C4-2B (cell line): ENCODE measurements around the gene TK2.

ENCODE experiments used
- ZFX ChIP-seq: fragments of 450-650 bp; IDR thresholded peaks from 2 replicates; pipeline ENCODE4 v1.6.1; 2017
- TF ChIP-seq, protein P1 (sequence below): fragments of 450-650 bp; conservative IDR thresholded peaks from 2 replicates; pipeline ENCODE4 v1.5.1; 2017; ENCODE audit warnings: mild to moderate bottlenecking

- TF ChIP-seq, protein P1, sequence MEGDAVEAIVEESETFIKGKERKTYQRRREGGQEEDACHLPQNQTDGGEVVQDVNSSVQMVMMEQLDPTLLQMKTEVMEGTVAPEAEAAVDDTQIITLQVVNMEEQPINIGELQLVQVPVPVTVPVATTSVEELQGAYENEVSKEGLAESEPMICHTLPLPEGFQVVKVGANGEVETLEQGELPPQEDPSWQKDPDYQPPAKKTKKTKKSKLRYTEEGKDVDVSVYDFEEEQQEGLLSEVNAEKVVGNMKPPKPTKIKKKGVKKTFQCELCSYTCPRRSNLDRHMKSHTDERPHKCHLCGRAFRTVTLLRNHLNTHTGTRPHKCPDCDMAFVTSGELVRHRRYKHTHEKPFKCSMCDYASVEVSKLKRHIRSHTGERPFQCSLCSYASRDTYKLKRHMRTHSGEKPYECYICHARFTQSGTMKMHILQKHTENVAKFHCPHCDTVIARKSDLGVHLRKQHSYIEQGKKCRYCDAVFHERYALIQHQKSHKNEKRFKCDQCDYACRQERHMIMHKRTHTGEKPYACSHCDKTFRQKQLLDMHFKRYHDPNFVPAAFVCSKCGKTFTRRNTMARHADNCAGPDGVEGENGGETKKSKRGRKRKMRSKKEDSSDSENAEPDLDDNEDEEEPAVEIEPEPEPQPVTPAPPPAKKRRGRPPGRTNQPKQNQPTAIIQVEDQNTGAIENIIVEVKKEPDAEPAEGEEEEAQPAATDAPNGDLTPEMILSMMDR, result no peak
- TF ChIP-seq ZFX, result no peak
These were observed 18.4 kb upstream of the TK2 start for GRCh38 chr16:66568355-66568754.
